GM15510 (cell line): ENCODE measurements around the gene ENOSF1.

Experiments
- POLR2A ChIP-seq: IDR thresholded peaks from 3 replicates; pipeline ENCODE4 v1.6.1; 2011; ENCODE audit warnings: borderline replicate concordance; ENCODE audit not compliant: insufficient read length; ENCODE audit errors: extremely low read depth

ENOSF1 gene

GRCh38 chr18:710418-711300, 1.8 kb downstream of the ENOSF1 start:
- no peak for TF ChIP-seq POLR2A

GRCh38 chr18:709771-710170, 2.7 kb downstream of the ENOSF1 start:
- no peak for TF ChIP-seq POLR2A

GRCh38 chr18:708096-708495, 4.3 kb downstream of the ENOSF1 start:
- no peak for TF ChIP-seq POLR2A

- TF ChIP-seq POLR2A, result no peak
Measured at GRCh38 chr18:706405-706804, 6.0 kb downstream of the ENOSF1 start.

GRCh38 chr18:703213-703967, 9.0 kb downstream of the ENOSF1 start:
- no peak for TF ChIP-seq POLR2A

DNA sequence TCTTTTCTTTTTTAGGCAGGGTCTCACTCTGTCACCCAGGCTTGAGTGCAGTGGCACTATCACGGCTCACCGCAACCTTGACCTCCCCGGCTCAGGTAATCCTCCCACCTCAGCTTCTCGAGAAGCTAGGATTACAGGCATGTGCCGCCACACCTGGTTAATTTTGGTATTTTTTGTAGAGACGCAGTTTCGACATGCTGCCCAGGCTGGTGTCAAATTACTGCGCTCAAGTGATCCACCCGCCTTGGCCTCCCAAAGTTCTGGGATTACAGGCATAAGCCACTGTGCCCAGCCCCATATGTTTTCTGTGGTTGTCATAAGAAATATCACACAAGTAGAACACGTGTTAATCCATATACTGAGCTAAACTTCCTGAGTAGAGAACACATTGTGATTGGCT, 14.6 kb downstream of the ENOSF1 start:
- no peak for TF ChIP-seq POLR2A

GRCh38 chr18:697012-697411, 15.4 kb downstream of the ENOSF1 start:
- no peak for TF ChIP-seq POLR2A

GRCh38 chr18:693466-694187, 18.8 kb downstream of the ENOSF1 start:
- TF ChIP-seq POLR2A, result no peak

DNA sequence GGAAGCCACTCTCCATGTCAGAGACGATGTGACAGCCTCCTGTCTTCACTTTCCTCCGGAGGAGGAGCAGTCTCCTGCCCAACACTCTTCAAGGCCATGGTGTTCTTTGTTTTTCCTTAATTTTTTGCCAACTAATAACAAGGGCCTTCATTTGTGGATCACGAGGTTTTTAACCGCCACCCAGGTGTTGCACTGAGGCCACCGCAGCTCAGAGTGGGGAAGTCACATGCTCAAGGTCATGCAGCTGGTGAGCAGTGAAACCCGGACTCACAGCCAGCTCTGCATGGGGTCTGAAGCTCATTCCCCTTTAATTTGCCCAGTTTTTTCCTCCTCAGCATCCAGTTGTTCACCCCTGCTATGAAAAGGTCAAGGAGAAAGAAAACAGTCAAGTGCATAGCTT, 19.6 kb downstream of the ENOSF1 start:
- no peak for TF ChIP-seq POLR2A

GRCh38 chr18:688323-688722, 24.1 kb downstream of the ENOSF1 start:
- TF ChIP-seq POLR2A, result no peak

DNA sequence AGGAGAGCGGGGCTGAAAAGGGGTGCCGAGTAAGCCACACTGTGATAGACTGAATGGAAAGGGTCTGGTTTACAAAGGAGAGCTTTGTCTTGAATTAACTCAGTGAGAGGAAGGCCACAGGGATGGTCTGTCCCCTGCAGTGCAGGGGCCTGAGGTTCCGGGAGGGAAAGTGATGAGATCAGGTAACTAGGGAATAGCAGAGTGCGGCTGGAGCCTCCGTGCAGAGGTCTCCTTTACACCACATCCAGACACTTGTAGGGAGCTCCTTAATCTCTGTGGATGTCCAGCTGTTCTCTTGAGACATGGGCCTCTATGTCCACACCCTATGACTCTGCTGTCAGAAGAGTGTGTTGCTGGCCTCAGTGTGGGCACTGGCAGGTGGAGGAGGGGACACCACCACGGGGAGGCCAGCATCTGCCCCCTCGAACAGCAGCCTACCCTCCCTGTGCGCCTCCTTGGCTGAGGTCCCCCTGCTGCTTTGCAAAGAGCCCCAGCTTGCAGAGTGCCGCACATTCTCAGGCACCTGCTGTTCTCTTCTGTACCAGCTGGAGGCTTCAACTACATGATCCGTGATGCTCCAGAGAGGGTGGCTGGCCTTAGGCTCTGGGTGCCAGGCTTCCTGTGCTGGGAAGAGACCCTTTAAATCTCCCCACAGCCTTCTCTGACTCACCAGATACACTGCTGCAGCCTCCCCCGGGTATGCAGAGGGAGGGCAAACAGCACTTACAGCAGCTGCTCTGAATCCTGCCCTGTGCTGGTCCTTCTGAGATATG, 25.9 kb downstream of the ENOSF1 start:
- no peak for TF ChIP-seq POLR2A

GRCh38 chr18:685438-685837, 27.0 kb downstream of the ENOSF1 start:
- TF ChIP-seq POLR2A, result no peak

DNA sequence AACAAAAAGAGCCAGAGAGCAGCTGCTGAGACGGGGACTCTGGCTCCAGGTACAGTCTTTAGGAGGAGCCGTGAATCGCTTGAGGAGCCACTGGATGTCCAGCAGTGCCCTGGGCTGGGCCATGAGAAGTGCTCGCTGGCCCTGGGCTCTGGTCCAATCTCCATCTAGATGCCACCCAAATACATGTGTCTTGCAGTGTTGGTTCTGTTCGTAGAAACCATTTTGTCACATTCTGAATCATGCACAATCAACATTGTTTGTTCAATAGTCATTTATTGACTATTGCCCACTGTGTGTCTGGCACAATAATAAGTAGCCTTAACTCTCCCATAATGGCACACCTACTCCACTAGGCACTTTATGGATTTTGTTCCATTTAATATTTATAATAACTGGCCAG, 28.9 kb downstream of the ENOSF1 start:
- TF ChIP-seq POLR2A, result no peak

GRCh38 chr18:682833-683232, 29.6 kb downstream of the ENOSF1 start:
- no peak for TF ChIP-seq POLR2A
